ACHN (cell line): ENCODE results near the gene MED12L.
A peak's percentile ranks its signal among the peaks of the same experiment; 100 is the strongest.
"Not testable (repeated sequence)": the region's sequence is repeated elsewhere in the genome, so short reads cannot be mapped to it uniquely, and the experiment has no call there.

Source experiments
- DNase-seq: peaks from one replicate; pipeline ENCODE4 v3.0.0-alpha.2; 2015
- in situ Hi-C: cut with HindIII; loops from 2 replicates; pipeline ENCODE4 v1.10.0; 2017; ENCODE audit warnings: low sequenced_read_pairs, low pct_ligation_motif_present, low pct_unique_long_range_greater_than_20kb

MED12L gene

DNA sequence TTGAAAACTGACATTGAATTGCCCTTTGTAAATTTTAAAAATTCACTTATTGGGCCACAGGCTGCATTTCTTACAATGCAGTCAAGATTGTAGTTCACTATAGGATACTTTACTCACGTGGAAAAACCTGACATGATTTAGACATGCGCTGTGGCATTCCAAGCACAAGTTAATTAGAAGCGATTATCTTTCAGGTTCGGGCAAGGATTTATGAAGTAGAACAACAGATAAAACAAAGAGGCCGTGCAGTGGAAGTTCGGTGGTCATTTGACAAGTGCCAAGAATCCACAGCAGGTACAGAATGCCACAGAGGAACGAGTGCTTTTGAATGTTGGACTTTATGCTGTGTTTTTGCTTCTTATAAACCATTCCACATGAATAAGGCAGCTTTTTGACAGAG lies 79.8 kb downstream of the MED12L start:
- no peak for DNase-seq
- in situ Hi-C loops, result no loop called here

- DNase-seq, result no peak
- in situ Hi-C loops, result no loop called here
Measured at GRCh38 chr3:151166161-151166560, 80.7 kb downstream of the MED12L start.

DNA sequence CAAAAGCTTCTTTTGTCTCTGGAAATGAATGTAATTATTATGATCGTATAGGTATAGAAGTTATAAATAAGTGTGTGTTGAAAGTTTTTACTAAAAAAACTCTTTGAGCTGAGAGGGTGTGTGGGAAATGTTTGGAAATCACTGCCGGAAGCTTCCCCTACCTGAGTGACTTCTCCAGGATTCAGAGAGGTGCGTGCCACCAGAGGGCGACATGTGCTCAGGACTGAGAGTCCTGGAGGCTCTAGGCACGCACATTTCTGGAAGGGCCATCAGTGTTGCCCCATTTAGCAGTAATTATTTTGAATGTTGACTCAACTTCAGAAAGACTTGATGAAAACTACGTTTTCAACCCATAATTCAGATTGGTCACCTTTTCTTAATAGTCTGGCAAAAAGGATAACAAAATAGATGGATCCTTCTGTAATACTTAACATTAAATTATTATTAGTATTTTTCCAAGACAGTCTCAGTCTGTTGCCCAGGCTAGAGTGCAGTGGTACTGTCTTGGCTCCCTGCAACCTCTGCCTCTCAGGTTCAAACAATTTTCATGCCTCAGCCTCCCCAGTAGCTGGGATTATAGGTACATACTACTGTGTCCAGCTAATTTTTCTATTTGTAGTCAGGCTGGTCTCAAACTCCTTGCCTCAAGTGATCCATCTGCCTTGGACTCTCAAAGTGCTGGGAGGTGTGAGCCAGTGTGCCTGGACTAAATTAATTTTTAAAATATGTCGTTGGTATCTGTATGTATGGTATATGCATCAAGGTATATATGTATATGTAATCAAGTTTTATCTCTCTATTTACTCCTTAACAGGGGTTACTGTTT lies 83.0 kb downstream of the MED12L start:
- peak; percentile 62 for DNase-seq
- in situ Hi-C loops, result no loop called here

GRCh38 chr3:151169262-151169947 lies 83.9 kb downstream of the MED12L start:
- no peak for DNase-seq
- in situ Hi-C loops, result no loop called here

DNA sequence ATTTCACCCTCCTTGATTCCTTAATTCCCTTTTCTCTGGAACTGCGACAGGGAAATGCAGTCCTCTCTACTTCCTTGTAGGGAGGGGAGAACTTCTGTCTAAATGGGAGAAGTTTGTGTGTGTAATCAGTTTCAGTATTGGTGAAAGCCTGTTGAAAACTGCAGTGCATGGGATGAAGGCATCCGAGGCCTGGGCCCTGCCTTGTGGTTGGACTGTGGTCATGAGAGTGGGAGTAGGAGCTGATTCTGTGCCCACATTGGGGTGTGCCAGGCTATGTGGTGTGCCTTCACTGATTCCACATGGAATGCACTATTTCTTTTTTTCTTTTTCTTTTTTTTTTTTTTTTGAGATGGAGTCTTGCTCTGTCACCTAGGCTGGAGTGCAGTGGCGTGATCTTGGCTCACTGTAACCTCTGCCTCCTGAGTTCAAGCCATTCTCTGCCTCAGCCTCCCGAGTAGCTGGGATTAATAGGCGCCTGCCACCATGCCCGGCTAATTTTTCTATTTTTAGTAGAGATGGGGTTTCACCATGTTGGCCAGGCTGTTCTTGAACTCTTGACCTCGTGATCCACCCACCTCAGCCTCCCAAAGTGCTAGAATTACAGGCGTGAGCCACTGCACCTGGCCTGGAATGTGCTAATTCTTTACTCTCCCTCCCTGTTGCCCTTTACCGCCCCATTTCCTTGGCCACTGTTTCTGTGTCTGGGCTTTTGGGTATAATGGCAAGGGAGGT lies 84.7 kb downstream of the MED12L start:
- DNase-seq, in situ Hi-C loops: not testable (repeated sequence)

- DNase-seq, result no peak
- in situ Hi-C loops, result no loop called here
Measured at GRCh38 chr3:151171145-151171757, 85.8 kb downstream of the MED12L start.

DNA sequence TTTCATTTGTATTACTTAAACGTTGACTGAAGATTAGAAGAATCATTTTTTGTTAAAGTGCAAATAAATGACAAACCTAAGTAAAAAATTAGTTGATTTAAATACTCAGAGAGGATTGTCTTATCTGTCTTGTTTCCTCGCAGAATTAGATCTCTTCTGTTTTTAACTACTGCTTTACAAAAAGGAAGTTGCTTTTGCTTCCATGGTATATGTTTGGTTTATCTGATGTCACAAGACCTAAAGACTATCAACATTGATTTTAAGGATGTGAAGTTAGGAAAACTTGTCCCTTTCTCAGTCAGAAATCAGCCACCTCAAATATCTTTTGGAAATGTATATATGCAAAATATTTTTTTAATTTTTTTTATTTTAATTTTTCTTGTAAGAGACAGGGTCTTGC lies 88.9 kb downstream of the MED12L start:
- in situ Hi-C loops, result no loop called here
- DNase-seq, result no peak

- no peak for DNase-seq
- in situ Hi-C loops, result no loop called here
Measured at GRCh38 chr3:151175952-151176351, 90.5 kb downstream of the MED12L start.

DNA sequence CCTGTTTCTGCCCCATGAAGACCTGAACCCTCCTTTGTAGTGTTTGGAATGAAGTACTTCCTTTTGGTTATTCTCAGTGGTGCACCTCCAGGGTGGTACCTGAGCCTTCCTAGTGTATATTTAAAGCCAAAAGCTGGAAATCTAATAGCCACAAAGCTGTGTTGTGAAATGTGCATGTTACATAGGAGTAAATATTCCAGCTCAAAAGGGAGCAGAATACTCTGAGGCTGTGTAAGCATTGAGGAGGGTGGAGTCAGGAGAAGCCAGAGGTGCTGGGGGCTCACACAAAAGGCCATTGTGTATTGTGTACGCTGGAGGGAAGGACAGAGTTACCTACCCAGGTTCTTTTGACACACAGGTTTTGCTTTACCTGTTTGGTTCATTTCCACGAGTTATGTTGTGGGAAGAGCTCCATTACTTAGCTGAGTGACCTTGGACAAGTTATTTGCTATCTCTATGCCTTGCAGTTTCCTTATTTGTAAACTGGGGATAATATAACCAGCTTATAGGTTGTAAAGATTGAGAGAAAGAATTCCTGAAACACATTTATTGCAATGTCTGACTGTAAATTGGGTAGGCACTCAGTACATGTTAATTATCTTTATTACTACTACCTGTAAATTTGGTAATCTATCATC lies 92.9 kb downstream of the MED12L start:
- DNase-seq, result no peak
- in situ Hi-C loops, result no loop called here

GRCh38 chr3:151182349-151183079 lies 97.0 kb downstream of the MED12L start:
- no peak for DNase-seq
- in situ Hi-C loops, result no loop called here

DNA sequence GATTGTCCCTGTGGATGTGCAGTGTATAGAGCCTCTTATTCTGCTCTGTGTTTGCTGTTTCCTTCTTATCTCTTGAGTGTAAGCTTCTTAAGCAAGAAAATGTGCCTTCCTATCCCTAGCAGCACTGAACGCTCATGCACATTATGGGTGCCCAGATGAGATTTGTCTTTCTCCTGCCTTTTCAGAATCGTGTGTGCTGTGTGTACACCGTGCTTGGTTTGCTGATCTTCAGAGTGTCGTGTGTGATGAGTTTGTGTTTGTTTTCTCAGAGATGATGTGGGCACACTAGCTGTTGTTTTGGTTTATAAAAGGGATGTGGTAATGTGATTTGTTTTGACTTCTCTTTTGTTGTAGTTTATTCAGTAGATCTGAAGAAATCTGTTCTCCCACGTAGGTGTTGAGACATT lies 97.8 kb downstream of the MED12L start:
- in situ Hi-C loops, result no loop called here
- DNase-seq, result no peak

GRCh38 chr3:151191095-151191494 lies 105.6 kb downstream of the MED12L start:
- in situ Hi-C loops, result no loop called here

DNA sequence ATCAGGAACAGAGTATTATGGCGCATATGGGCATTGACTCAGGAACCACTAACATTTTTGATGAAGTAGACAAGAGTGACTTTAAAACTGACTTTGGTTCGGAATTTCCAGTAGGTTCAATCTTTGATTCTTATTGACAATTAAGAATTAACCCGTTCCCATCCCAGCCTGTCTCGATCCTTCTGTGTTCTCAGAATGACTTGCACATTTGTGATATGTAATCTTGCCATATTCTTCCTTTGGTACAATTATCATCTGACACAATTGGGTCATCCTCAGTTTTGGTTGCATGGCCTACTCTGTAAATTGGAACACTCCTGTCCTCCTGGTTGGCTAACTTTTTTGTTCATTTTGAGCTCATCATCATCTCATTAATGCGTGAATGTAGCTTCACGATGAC lies 107.1 kb downstream of the MED12L start:
- in situ Hi-C loops, result no loop called here
- DNase-seq, result no peak

More at GRCh38 chr3:151191095-151191494, 105.6 kb downstream of the MED12L start:
- no peak for DNase-seq

GRCh38 chr3:151195826-151196225 lies 110.4 kb downstream of the MED12L start:
- in situ Hi-C loops, result no loop called here
- DNase-seq, result no peak

DNA sequence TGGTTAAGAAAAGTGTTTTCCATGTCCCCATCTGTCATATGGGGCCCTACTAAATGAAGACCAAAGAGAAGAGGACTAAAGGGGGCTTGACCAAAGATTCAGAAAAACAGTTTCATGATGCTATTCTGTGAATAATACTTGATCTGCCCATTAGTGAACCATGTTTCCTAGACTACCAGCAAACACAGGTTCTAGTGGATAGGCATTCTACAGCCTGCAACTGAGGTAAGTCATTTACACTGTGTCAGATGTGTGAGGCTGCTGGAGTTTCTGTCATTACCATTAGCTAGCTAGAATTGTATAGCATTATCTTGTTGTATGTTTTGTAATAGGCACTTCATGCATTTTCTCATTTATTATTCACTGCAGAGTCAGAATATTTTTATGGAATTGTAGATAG lies 111.0 kb downstream of the MED12L start:
- in situ Hi-C loops, result no loop called here
- DNase-seq, result no peak

DNA sequence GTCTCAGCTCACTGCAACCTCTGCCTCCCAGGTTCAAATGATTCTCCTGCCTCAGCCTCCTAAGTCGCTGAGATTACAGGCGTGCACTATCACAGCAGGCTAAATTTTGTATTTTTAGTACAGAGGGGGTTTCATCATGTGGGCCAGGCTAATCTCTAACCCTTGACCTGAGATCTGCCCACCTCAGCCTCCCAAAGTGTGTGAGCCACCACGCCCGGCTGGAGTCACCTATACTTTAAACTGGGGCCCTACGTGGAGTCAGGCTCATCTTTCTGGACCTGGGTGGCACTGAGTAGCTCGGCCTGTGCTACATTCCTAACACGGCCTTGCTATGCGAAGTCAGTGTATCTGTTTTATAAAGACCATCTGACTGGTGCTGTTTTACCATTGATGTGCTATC lies 111.8 kb downstream of the MED12L start:
- in situ Hi-C loops, result no loop called here
- DNase-seq, result no peak

DNA sequence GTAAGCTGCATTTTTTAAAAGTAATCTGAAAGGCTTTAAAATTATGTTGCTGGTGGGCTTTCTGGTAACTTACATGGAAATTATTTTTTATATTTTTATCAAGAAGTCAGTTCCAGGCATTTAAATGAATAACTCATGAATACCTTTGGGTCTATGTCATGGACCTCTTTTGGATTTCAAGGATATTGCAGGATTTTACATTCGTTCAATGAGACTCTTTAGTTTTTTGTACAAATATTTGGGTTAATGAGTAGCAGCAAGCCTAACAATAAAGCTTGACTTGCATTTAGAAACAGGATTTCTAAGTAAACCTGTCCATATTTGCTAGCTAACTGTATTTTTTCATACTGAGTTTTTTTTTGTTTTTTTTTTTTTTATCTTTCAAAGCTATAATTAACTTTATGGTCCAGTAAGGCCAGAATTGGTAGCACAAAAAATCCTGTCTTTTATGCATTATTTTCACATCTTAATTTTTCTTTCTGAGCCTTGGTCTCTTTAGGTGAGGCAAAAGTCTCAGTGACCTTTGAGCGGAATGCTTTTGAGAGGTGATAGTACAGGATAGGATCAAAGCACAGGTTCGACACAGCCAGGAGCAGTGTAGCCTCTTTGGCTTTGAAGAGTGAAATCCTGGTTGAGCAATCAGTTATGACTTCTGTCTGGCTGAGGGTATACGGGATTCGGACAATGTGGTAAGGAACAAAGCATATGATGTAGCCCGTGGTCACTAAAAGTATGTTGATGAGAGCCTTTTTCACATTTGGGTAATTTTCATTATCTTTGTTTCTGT lies 112.7 kb downstream of the MED12L start:
- DNase-seq, result peak; percentile 8
- in situ Hi-C loops, result no loop called here
